SKM-1 treated with dmso at 0.1 percent for 144 hours (cell line): ENCODE results near the gene TMEM218.
"Not testable (repeated sequence)": the region's sequence is repeated elsewhere in the genome, so short reads cannot be mapped to it uniquely, and the experiment has no call there.

Source experiments
- DNase-seq: peaks from one replicate; lab custom pipeline; 2025; ENCODE audit not compliant: unreplicated experiment; lab: John Stamatoyannopoulos, UW

TMEM218 gene

GRCh38 chr11:125056931-125057692 is 54.3 kb downstream of the TMEM218 start:
- DNase-seq, result no peak

- DNase-seq, result not testable (repeated sequence)
Measured at GRCh38 chr11:125056111-125056510, 55.3 kb downstream of the TMEM218 start.

GRCh38 chr11:125055107-125055715 is 56.2 kb downstream of the TMEM218 start:
- no peak for DNase-seq

- no peak for DNase-seq
Measured at GRCh38 chr11:125053167-125053566, 58.3 kb downstream of the TMEM218 start.

GRCh38 chr11:125052047-125052446 is 59.4 kb downstream of the TMEM218 start:
- no peak for DNase-seq

- no peak for DNase-seq
Measured at GRCh38 chr11:125049164-125049792, 62.1 kb downstream of the TMEM218 start.
